ENCODE measurements around the gene FLNB. TPM values are rescaled to one million over a fixed set of nuclear protein-coding genes. Genes with fewer than 3 reads are reported as not detected.

FLNB gene
- total RNA-seq, 2 donors from 2014 or later, result 46.1 to 56.7 TPM

Other genes starting within 250 kb of the FLNB start
- gene DNASE1L3, start 202.6 kb downstream of the FLNB start, total RNA-seq, result not detected
- 1 to 10 TPM; 4.1 to 7.3 TPM for gene ABHD6, start 229.4 kb downstream of the FLNB start, total RNA-seq